ENCODE results near the gene ATP1A2. TPM values are rescaled to one million over a fixed set of nuclear protein-coding genes. Genes with fewer than 3 reads are reported as not detected.
A peak's percentile ranks its signal among the peaks of the same experiment; 100 is the strongest.

Gene ATP1A2
- total and polyA plus RNA-seq, 4 donors: 1.1 to 7.9 (median 3.1) TPM

- H3K9me3 ChIP-seq (ENCODE audit: control insufficient read depth in 4 of 4, insufficient read depth in 3 of 4, low read length in 3 of 4): no peaks in the 10 kb centered on the region
- ATAC-seq (ENCODE audit: insufficient read depth, low FRiP score): no peak
- H3K27ac ChIP-seq (ENCODE audit: low read depth in 1 of 2, low read length in 1 of 2): no peak overlapping the region
- H3K4me1 ChIP-seq (ENCODE audit: control insufficient read depth in 5 of 5, insufficient read depth in 5 of 5, low read length in 5 of 5): peaks cover 0 to 3% (median 0%) of the 10 kb centered on the region in 5 donors
- H3K9ac ChIP-seq (ENCODE audit: insufficient read depth in 1 of 2, low read length in 2 of 2): no peak overlapping the region
- no peak overlapping the region for H3K4me3 ChIP-seq
- no peak for TF ChIP-seq CTCF (IDR thresholded peaks at IDR 0.05; ENCODE audit: control extremely low read depth, extremely low read depth)
- H3K36me3 ChIP-seq (ENCODE audit: control insufficient read depth in 4 of 4, insufficient read depth in 4 of 4, low read length in 4 of 4): no peaks in the 10 kb centered on the region
- DNase-seq: no peak
- no peaks in the 10 kb centered on the region for H3K27me3 ChIP-seq (ENCODE audit: control insufficient read depth in 3 of 3, insufficient read depth in 3 of 3, low read length in 2 of 3)
- 91 to 92% methylated on average over 6 of the region's 6 CpGs for WGBS, 2 donors
Measured at GRCh38 chr1:160167580-160167979, 52.0 kb downstream of the ATP1A2 start.

- H3K9me3 ChIP-seq (ENCODE audit: control insufficient read depth in 4 of 4, insufficient read depth in 3 of 4, low read length in 3 of 4): no peaks in the 10 kb centered on the region
- no peak overlapping the region for H3K9ac ChIP-seq (ENCODE audit: insufficient read depth in 1 of 2, low read length in 2 of 2)
- no peak overlapping the region for H3K27ac ChIP-seq (ENCODE audit: low read depth in 1 of 2, low read length in 1 of 2)
- H3K27me3 ChIP-seq (ENCODE audit: control insufficient read depth in 3 of 3, insufficient read depth in 3 of 3, low read length in 2 of 3): no peaks in the 10 kb centered on the region
- H3K4me1 ChIP-seq (ENCODE audit: control insufficient read depth in 5 of 5, insufficient read depth in 5 of 5, low read length in 5 of 5): peaks cover 0 to 3% (median 0%) of the 10 kb centered on the region in 5 donors
- 67 to 69% methylated on average over 5 of the region's 5 CpGs for WGBS, 2 donors
- TF ChIP-seq CTCF (IDR thresholded peaks at IDR 0.05; ENCODE audit: control extremely low read depth, extremely low read depth): no peak
- DNase-seq (peak in 1 of 3 donors; percentile 20), ATAC-seq (ENCODE audit: insufficient read depth, low FRiP score) (no peak)
- H3K36me3 ChIP-seq (ENCODE audit: control insufficient read depth in 4 of 4, insufficient read depth in 4 of 4, low read length in 4 of 4): no peaks in the 10 kb centered on the region
- H3K4me3 ChIP-seq: no peak overlapping the region
Measured at GRCh38 chr1:160168016-160168415, 52.5 kb downstream of the ATP1A2 start.

DNA sequence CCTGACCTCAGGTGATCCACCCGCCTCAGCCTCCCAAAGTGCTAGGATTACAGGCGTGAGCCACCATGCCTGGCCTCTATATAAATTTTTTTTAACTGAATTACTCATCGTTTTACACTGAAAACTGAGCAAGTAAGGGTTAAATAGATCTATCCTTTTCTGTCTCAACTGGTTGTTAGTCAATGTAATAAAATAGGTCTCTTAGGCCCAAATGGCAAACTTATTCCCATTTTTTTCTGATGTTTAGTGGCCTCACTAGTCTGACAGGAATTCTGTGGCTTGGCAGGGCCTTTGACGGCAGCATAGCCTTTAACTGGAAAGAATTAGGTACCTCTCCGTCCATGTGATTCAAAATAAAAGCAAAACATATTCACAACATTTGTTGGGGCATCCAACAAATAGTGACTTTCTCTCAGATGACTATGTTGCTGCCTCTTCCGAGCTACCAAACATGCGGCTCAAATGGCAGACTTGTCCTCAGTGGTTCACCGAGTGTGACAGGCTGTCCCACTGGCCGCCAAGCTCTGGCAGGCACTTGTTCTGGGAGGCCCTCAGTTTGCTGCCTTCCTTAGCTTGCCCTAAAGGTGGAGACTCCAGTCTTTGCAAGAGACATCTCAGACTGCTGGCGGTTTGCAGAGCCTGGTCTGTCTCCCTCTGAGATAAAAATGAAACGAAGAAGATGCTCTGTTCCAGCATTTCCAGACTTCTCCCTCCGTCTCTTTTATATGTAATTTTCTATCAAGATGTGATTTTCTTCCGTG, 53.2 kb downstream of the ATP1A2 start:
- no peak for ATAC-seq (ENCODE audit: insufficient read depth, low FRiP score)
- H3K36me3 ChIP-seq (ENCODE audit: control insufficient read depth in 4 of 4, insufficient read depth in 4 of 4, low read length in 4 of 4): no peaks in the 10 kb centered on the region
- H3K4me3 ChIP-seq: no peak overlapping the region
- no peaks in the 10 kb centered on the region for H3K27me3 ChIP-seq (ENCODE audit: control insufficient read depth in 3 of 3, insufficient read depth in 3 of 3, low read length in 2 of 3)
- peaks cover 0 to 3% (median 0%) of the 10 kb centered on the region in 5 donors for H3K4me1 ChIP-seq (ENCODE audit: control insufficient read depth in 5 of 5, insufficient read depth in 5 of 5, low read length in 5 of 5)
- no peak for TF ChIP-seq CTCF (IDR thresholded peaks at IDR 0.05; ENCODE audit: control extremely low read depth, extremely low read depth)
- DNase-seq: no peak
- H3K9ac ChIP-seq (ENCODE audit: insufficient read depth in 1 of 2, low read length in 2 of 2): no peak overlapping the region
- 85 to 87% methylated on average over 13 of the region's 13 CpGs for whole genome bisulfite sequencing, 2 donors
- H3K9me3 ChIP-seq (ENCODE audit: control insufficient read depth in 4 of 4, insufficient read depth in 3 of 4, low read length in 3 of 4): no peaks in the 10 kb centered on the region
- H3K27ac ChIP-seq (ENCODE audit: low read depth in 1 of 2, low read length in 1 of 2): no peak overlapping the region

Data from lung (tissue), 12 donors.